ENCODE data around the gene MGST2.
"Not testable (repeated sequence)": the region's sequence is repeated elsewhere in the genome, so short reads cannot be mapped to it uniquely, and the experiment has no call there.

Gene MGST2

GRCh38 chr4:139669890-139670289 is 4.3 kb downstream of the MGST2 start:
- no peak for DNase-seq (ENCODE audit: low read depth in 2 of 2)

GRCh38 chr4:139670775-139671174 is 5.2 kb downstream of the MGST2 start:
- no peak for DNase-seq (ENCODE audit: low read depth in 2 of 2)

GRCh38 chr4:139672215-139672614 is 6.6 kb downstream of the MGST2 start:
- no peak for DNase-seq (ENCODE audit: low read depth in 2 of 2)

- DNase-seq (ENCODE audit: low read depth in 2 of 2) = no peak
These were observed 7.1 kb downstream of the MGST2 start for GRCh38 chr4:139672732-139673131.

- DNase-seq (ENCODE audit: low read depth in 2 of 2) = no peak
These were observed 9.4 kb downstream of the MGST2 start for GRCh38 chr4:139674875-139675550.

GRCh38 chr4:139675651-139676050 is 10.0 kb downstream of the MGST2 start:
- DNase-seq (ENCODE audit: low read depth in 2 of 2) = no peak

- DNase-seq (ENCODE audit: low read depth in 2 of 2) = no peak
These were observed 10.7 kb downstream of the MGST2 start for GRCh38 chr4:139676365-139676764.

- no peak for DNase-seq (ENCODE audit: low read depth in 2 of 2)
These were observed 11.4 kb downstream of the MGST2 start for GRCh38 chr4:139676913-139677585.

- no peak for DNase-seq (ENCODE audit: low read depth in 2 of 2)
These were observed 16.7 kb downstream of the MGST2 start for GRCh38 chr4:139682309-139682708.

GRCh38 chr4:139682741-139683151 is 17.1 kb downstream of the MGST2 start:
- DNase-seq (ENCODE audit: low read depth in 2 of 2) = no peak

- DNase-seq (ENCODE audit: low read depth in 2 of 2) = no peak
These were observed 18.7 kb downstream of the MGST2 start for GRCh38 chr4:139684351-139684750.

- DNase-seq (ENCODE audit: low read depth in 2 of 2) = no peak
These were observed 19.6 kb downstream of the MGST2 start for GRCh38 chr4:139685180-139685579.

- no peak for DNase-seq (ENCODE audit: low read depth in 2 of 2)
These were observed 20.5 kb downstream of the MGST2 start for GRCh38 chr4:139686130-139686529.

- DNase-seq (ENCODE audit: low read depth in 2 of 2) = no peak
These were observed 21.4 kb downstream of the MGST2 start for GRCh38 chr4:139686988-139687387.

GRCh38 chr4:139689093-139689722 is 23.6 kb downstream of the MGST2 start:
- no peak for DNase-seq (ENCODE audit: low read depth in 2 of 2)

GRCh38 chr4:139690419-139690818 is 24.8 kb downstream of the MGST2 start:
- DNase-seq (ENCODE audit: low read depth in 2 of 2) = no peak

- DNase-seq (ENCODE audit: low read depth in 2 of 2) = no peak
These were observed 26.8 kb downstream of the MGST2 start for GRCh38 chr4:139692309-139693012.

GRCh38 chr4:139694522-139695107 is 29.0 kb downstream of the MGST2 start:
- DNase-seq (ENCODE audit: low read depth in 2 of 2) = no peak

- no peak for DNase-seq (ENCODE audit: low read depth in 2 of 2)
These were observed 30.9 kb downstream of the MGST2 start for GRCh38 chr4:139696491-139696890.

- not testable (repeated sequence) for DNase-seq (ENCODE audit: low read depth in 2 of 2)
These were observed 32.7 kb downstream of the MGST2 start for GRCh38 chr4:139698167-139698925.

- DNase-seq (ENCODE audit: low read depth in 2 of 2) = no peak
These were observed 34.9 kb downstream of the MGST2 start for GRCh38 chr4:139700568-139700967.
